HEK293 (cell line): ENCODE measurements around the gene MISP.
A peak's percentile ranks its signal among the peaks of the same experiment; 100 is the strongest.

Experiments
- CTCF ChIA-PET: fragments of 350-600 bp; formaldehyde crosslinking; extraction: SDS; loops from one replicate; lab custom pipeline; 2021; ENCODE audit warnings: antibody characterized with exemption; lab: Yijun Ruan, JAX
- POLR2A ChIA-PET: fragments of 300-600 bp; formaldehyde crosslinking; extraction: SDS; loops from one replicate; lab custom pipeline; 2020; ENCODE audit warnings: antibody characterized with exemption, inconsistent platforms; lab: Yijun Ruan, JAX
- H3K27ac ChIP-seq: fragments of 200-500 bp; sonication (Bioruptor generic); 2 replicates; pipeline ENCODE4 v1.5.1; 2014; ENCODE audit warnings: low read depth, low read length, control low read depth, inconsistent platforms; ENCODE audit errors: extremely low read depth
- H3K36me3 ChIP-seq, 2 experiments: fragments of 200-500 bp in 1 of 2; sonication (Bioruptor generic) in 1 of 2; 1 replicate in 1 of 2; 2 replicates in 1 of 2; pipeline ENCODE4 v1.5.1; 2014 to 2017; ENCODE audit warnings: inconsistent platforms in 2 of 2, low read length in 2 of 2; ENCODE audit not compliant: control insufficient read depth in 2 of 2, insufficient read depth in 1 of 2
- H3K4me1 ChIP-seq: fragments of 200-500 bp; sonication (Bioruptor generic); 2 replicates; pipeline ENCODE4 v1.5.1; 2014; ENCODE audit warnings: mild to moderate bottlenecking, low read length, inconsistent platforms; ENCODE audit not compliant: control insufficient read depth, insufficient read depth
- H3K4me3 ChIP-seq: 2 replicates; pipeline ENCODE4 v1.5.1; 2011; ENCODE audit warnings: low read depth, mild to moderate bottlenecking, control low read depth, low read length, moderate library complexity
- H3K9me3 ChIP-seq: fragments of 200-500 bp; sonication (Bioruptor generic); 2 replicates; pipeline ENCODE4 v1.5.1; 2014; ENCODE audit warnings: low read depth, low read length, inconsistent platforms; ENCODE audit not compliant: control insufficient read depth, insufficient read depth
- PATZ1 ChIP-seq: fragments of 450-650 bp; formaldehyde crosslinking; IDR thresholded peaks from 2 replicates; pipeline ENCODE4 v1.5.1; 2016; ENCODE audit warnings: missing biosample characterization, missing genetic modification characterization
- SETDB1 ChIP-seq: IDR thresholded peaks from one replicate; pipeline ENCODE4 v1.6.1; 2017; ENCODE audit warnings: mild to moderate bottlenecking, low read length, moderate library complexity, mixed read lengths; ENCODE audit not compliant: insufficient read length
- WT1 ChIP-seq: fragments of 450-650 bp; formaldehyde crosslinking; IDR thresholded peaks from 2 replicates; pipeline ENCODE4 v1.5.1; 2016; ENCODE audit warnings: missing biosample characterization, missing genetic modification characterization
- ZNF112 ChIP-seq: fragments of 450-650 bp; formaldehyde crosslinking; IDR thresholded peaks from 2 replicates; pipeline ENCODE4 v1.5.0; 2017; ENCODE audit warnings: missing biosample characterization, missing genetic modification characterization
- ZNF133 ChIP-seq: fragments of 450-650 bp; formaldehyde crosslinking; IDR thresholded peaks from 2 replicates; pipeline ENCODE4 v1.5.1; 2016; ENCODE audit warnings: missing biosample characterization, missing genetic modification characterization
- ZNF16 ChIP-seq: fragments of 450-650 bp; formaldehyde crosslinking; IDR thresholded peaks from 2 replicates; pipeline ENCODE4 v1.5.1; 2016; ENCODE audit warnings: low read depth, missing biosample characterization, missing genetic modification characterization
- ZNF184 ChIP-seq: fragments of 450-650 bp; IDR thresholded peaks from 2 replicates; pipeline ENCODE4 v1.5.1; 2018; ENCODE audit warnings: missing biosample characterization, mild to moderate bottlenecking, missing genetic modification characterization
- ZNF214 ChIP-seq: fragments of 450-650 bp; formaldehyde crosslinking; IDR thresholded peaks from 2 replicates; pipeline ENCODE4 v1.5.1; 2017; ENCODE audit warnings: missing biosample characterization, mild to moderate bottlenecking, missing genetic modification characterization, borderline replicate concordance
- ZNF274 ChIP-seq, 2 experiments: fragments of 200-500 bp in 1 of 2; fragments of 450-650 bp in 1 of 2; sonication (Bioruptor generic) in 1 of 2; formaldehyde crosslinking in 1 of 2; IDR thresholded peaks; 2 replicates each; pipeline versions ENCODE4 v1.5.1 to v1.6.1; 2014 to 2016; ENCODE audit warnings: borderline replicate concordance in 1 of 2, inconsistent platforms in 1 of 2, low read length in 1 of 2, missing biosample characterization in 1 of 2, missing genetic modification characterization in 1 of 2
- ZNF292 ChIP-seq: fragments of 450-650 bp; formaldehyde crosslinking; IDR thresholded peaks from 2 replicates; pipeline ENCODE4 v1.5.1; 2016; ENCODE audit warnings: low read depth, missing biosample characterization, missing genetic modification characterization, borderline replicate concordance
- ZNF324 ChIP-seq: fragments of 450-650 bp; formaldehyde crosslinking; IDR thresholded peaks from 2 replicates; pipeline ENCODE4 v1.5.1; 2016; ENCODE audit warnings: missing biosample characterization, missing genetic modification characterization
- ZNF341 ChIP-seq: fragments of 450-650 bp; formaldehyde crosslinking; IDR thresholded peaks from 2 replicates; pipeline ENCODE4; 2016; ENCODE audit warnings: low read depth, missing biosample characterization, missing genetic modification characterization
- ZNF449 ChIP-seq: fragments of 450-650 bp; formaldehyde crosslinking; IDR thresholded peaks from 2 replicates; pipeline ENCODE4 v1.5.1; 2017; ENCODE audit warnings: missing biosample characterization, mild to moderate bottlenecking, missing genetic modification characterization, moderate library complexity
- ZNF488 ChIP-seq: fragments of 450-650 bp; formaldehyde crosslinking; IDR thresholded peaks from 2 replicates; pipeline ENCODE4 v1.5.1; 2016; ENCODE audit warnings: missing biosample characterization, missing genetic modification characterization
- ZNF501 ChIP-seq: fragments of 450-650 bp; formaldehyde crosslinking; IDR thresholded peaks from 2 replicates; pipeline ENCODE4 v1.5.1; 2016; ENCODE audit warnings: missing biosample characterization, missing genetic modification characterization
- ZNF585B ChIP-seq: fragments of 450-650 bp; formaldehyde crosslinking; IDR thresholded peaks from 2 replicates; pipeline ENCODE4 v1.5.1; 2016; ENCODE audit warnings: missing biosample characterization, missing genetic modification characterization
- ZNF600 ChIP-seq: fragments of 450-650 bp; formaldehyde crosslinking; IDR thresholded peaks from 2 replicates; pipeline ENCODE4 v1.5.1; 2016; ENCODE audit warnings: missing biosample characterization, missing genetic modification characterization
- ZNF623 ChIP-seq: fragments of 450-650 bp; formaldehyde crosslinking; IDR thresholded peaks from 2 replicates; pipeline ENCODE4 v1.5.1; 2016; ENCODE audit warnings: missing biosample characterization, missing genetic modification characterization
- ZNF792 ChIP-seq: fragments of 450-650 bp; formaldehyde crosslinking; IDR thresholded peaks from 2 replicates; pipeline ENCODE4 v1.5.1; 2016; ENCODE audit warnings: missing biosample characterization, missing genetic modification characterization
- ZSCAN23 ChIP-seq: fragments of 450-650 bp; formaldehyde crosslinking; IDR thresholded peaks from 2 replicates; pipeline ENCODE4 v1.5.1; 2016; ENCODE audit warnings: missing biosample characterization, missing genetic modification characterization
- TF ChIP-seq, protein P1 (sequence below): fragments of 450-650 bp; formaldehyde crosslinking; IDR thresholded peaks from 2 replicates; pipeline ENCODE4 v1.5.1; 2016; ENCODE audit warnings: missing biosample characterization, missing genetic modification characterization
- TF ChIP-seq, protein P2 (sequence below): fragments of 450-650 bp; formaldehyde crosslinking; IDR thresholded peaks from 2 replicates; pipeline ENCODE4 v1.5.1; 2016; ENCODE audit warnings: missing biosample characterization, missing genetic modification characterization
- TF ChIP-seq, protein P3 (sequence below): sonication (generic); formaldehyde crosslinking; IDR thresholded peaks from 2 replicates; pipeline ENCODE4 v1.8.1; 2022; ENCODE audit warnings: mild to moderate bottlenecking, moderate library complexity, missing genetic modification reagents

MISP gene

GRCh38 chr19:737591-738093 lies 13.3 kb upstream of the MISP start (continued):
- TF ChIP-seq PATZ1 (tag by site-specific recombination) (peak; percentile 46; the same call in 1 of the 2 replicates), ZNF112 (tag by site-specific recombination) (no peak), ZNF16 (tag by site-specific recombination) (no peak), ZNF585B (tag by site-specific recombination) (no peak), SETDB1 (no peak), WT1 (no peak), ZNF623 (tag by site-specific recombination) (peak; percentile 100), ZNF449 (no peak), ZNF600 (tag by site-specific recombination) (no peak)

DNA sequence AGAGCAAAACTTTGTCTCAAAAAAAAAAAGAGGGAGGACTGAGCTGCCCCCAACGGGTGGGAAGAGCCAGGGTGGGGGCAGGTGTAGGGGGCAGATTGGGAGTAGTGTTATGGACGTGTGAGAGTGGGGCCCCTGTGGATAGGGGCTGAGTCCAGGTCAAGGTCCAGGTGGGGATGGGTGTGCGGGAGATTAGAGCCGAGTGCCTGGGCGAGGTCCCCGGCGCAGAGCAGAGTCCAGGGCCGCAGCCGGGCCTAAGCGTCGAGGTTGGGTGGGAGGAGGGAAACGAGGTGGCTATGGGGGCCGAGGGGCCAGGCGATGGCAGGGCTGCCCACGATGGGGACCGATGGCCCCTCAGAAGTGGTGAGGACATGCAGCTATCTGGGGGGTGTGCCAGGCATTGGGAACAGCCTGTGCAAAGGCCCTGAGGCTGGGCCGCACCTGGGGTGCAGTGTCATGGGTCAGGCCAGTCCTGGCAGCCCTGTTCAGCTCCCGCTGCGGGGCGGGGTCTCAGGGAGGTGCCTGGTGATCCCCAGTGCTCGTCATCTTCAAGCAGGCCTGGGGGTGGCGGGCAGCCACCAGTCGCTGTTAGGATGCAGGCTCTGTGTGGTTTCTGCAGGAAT lies 12.3 kb upstream of the MISP start:
- Histone ChIP-seq H3K9me3 (no peaks in the 10 kb centered on the region), H3K4me1 (no peaks in the 10 kb centered on the region), H3K27ac (no peak overlapping the region), H3K4me3 (no peak overlapping the region), H3K36me3 (peaks cover 0 to 15% of the 10 kb centered on the region in 2 experiments; a peak in 2 of 3 replicates)
- TF ChIP-seq, protein P1, sequence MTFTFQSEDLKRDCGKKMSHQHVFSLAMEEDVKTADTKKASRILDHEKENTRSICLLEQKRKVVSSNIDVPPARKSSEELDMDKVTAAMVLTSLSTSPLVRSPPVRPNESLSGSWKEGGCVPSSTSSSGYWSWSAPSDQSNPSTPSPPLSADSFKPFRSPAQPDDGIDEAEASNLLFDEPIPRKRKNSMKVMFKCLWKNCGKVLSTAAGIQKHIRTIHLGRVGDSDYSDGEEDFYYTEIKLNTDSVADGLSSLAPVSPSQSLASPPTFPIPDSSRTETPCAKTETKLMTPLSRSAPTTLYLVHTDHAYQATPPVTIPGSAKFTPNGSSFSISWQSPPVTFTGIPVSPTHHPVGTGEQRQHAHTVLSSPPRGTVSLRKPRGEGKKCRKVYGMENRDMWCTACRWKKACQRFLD: no peak
- TF ChIP-seq ZNF501 (tag by site-specific recombination): no peak
- TF ChIP-seq, protein P2, sequence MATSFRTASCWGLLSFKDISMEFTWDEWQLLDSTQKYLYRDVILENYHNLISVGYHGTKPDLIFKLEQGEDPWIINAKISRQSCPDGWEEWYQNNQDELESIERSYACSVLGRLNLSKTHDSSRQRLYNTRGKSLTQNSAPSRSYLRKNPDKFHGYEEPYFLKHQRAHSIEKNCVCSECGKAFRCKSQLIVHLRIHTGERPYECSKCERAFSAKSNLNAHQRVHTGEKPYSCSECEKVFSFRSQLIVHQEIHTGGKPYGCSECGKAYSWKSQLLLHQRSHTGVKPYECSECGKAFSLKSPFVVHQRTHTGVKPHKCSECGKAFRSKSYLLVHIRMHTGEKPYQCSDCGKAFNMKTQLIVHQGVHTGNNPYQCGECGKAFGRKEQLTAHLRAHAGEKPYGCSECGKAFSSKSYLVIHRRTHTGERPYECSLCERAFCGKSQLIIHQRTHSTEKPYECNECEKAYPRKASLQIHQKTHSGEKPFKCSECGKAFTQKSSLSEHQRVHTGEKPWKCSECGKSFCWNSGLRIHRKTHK (tag by site-specific recombination): no peak
- TF ChIP-seq, protein P3, sequence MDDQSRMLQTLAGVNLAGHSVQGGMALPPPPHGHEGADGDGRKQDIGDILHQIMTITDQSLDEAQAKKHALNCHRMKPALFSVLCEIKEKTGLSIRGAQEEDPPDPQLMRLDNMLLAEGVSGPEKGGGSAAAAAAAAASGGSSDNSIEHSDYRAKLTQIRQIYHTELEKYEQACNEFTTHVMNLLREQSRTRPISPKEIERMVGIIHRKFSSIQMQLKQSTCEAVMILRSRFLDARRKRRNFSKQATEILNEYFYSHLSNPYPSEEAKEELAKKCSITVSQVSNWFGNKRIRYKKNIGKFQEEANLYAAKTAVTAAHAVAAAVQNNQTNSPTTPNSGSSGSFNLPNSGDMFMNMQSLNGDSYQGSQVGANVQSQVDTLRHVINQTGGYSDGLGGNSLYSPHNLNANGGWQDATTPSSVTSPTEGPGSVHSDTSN (CRISPR knock-in tag): no peak
- no peak for TF ChIP-seq ZNF184 (tag by site-specific recombination)
- TF ChIP-seq ZNF623 (tag by site-specific recombination): peak; percentile 90
- TF ChIP-seq ZNF214 (tag by site-specific recombination): no peak
- TF ChIP-seq ZNF324: no peak
- TF ChIP-seq ZNF341 (tag by site-specific recombination): peak; percentile 53
- no peak for TF ChIP-seq ZNF792 (tag by site-specific recombination)
- TF ChIP-seq ZNF488: no peak
- TF ChIP-seq ZNF274 (IDR thresholded peaks at IDR 0.05; ENCODE audit: low read length): no peak
- TF ChIP-seq ZNF274 (tag by site-specific recombination; IDR thresholded peaks at IDR 0.05; ENCODE audit: borderline replicate concordance): no peak
- TF ChIP-seq ZNF133 (tag by site-specific recombination): no peak
- TF ChIP-seq ZSCAN23 (tag by site-specific recombination): no peak
- no peak for TF ChIP-seq ZNF292
- CTCF ChIA-PET: interaction anchor here (0.7 to 1.1 kb wide), 4 partner anchors 14 to 218 kb away, joined by 3 to 5 read pairs (median 3); no protein-coding TSS in a partner anchor
- POLR2A ChIA-PET: no interaction called here
